Stimulated activated CD4-positive, alpha-beta T cell treated with anti-CD3 and anti-CD28 coated beads, Interleukin-12 subunit alpha, Interleukin-12 subunit beta, amount 100 ng/mL, for 24 hours (primary cell): ENCODE data around the gene FAM181A.

Source experiments
- DNase-seq, 2 experiments: peaks; one replicate each; pipeline ENCODE4 v3.0.0-alpha.2; 2020; ENCODE audit warnings: low read depth in 2 of 2

The FAM181A gene

GRCh38 chr14:93978735-93979134 lies 51.6 kb downstream of the FAM181A start:
- DNase-seq: no peak
